Hematopoietic multipotent progenitor cell (in vitro differentiated cells): ENCODE measurements around the gene SLC39A9. TPM values are rescaled to one million over a fixed set of nuclear protein-coding genes. Genes with fewer than 3 reads are reported as not detected.
"Not testable (repeated sequence)": the region's sequence is repeated elsewhere in the genome, so short reads cannot be mapped to it uniquely, and the experiment has no call there.

Source experiments
- DNase-seq, 3 donors: peaks; one replicate each; pipeline ENCODE4 v3.0.0-alpha.2; 2011 to 2015; ENCODE audit warnings: low read depth in 2 of 3, low spot score in 2 of 3
- total RNA-seq: library from RNA; depleted of rRNA; stranded (reverse); fragments of >200 nt; gene quantifications from one replicate; pipeline ENCODE4 v1.2.3, GENCODE V29; 2012

SLC39A9 gene
- total RNA-seq, 1 donor, result 86.2 TPM

DNA sequence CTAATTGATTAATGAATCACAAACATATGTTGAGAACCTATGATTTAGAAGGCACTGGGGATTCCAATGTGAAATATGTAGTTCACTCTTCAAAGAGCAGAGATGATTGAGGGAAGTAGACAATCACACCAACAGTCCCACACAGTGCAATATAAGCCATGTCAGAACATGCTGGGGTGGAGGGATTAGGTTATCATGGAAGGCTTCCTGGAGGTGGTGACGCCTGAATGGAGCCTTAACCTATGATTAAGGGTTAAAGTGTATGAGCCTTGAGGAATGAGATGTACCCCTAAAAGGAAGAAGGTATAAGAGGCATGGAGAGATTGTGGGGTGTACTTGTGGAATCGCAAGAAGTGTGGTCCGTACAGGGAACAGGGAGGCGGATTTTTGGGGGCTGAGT is 31.7 kb upstream of the SLC39A9 start:
- DNase-seq, result no peak

GRCh38 chr14:69368381-69368780 is 30.1 kb upstream of the SLC39A9 start:
- DNase-seq, result no peak

- no peak for DNase-seq
Measured at GRCh38 chr14:69370061-69370460, 28.4 kb upstream of the SLC39A9 start.

GRCh38 chr14:69372146-69372545 is 26.3 kb upstream of the SLC39A9 start:
- no peak for DNase-seq

- DNase-seq, result no peak
Measured at GRCh38 chr14:69373104-69373503, 25.4 kb upstream of the SLC39A9 start.

DNA sequence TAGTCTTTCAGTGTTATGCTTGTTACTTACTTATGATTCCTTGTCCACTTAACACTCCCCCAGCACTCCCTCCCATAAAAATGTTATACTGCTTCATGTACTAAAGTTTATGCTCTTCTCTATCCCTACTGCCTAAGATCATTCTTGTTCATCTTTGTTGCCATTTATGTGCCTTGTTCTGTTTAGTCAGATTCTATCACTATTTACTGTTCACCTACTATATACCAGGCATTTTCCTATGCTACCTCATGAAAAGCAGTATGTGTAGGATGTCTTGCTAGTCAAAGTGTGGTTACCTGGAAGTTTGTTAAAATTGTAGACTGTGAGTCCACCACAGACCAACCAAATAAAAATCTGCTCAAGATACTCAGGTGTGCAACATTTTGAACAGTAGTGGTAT is 24.3 kb upstream of the SLC39A9 start:
- no peak for DNase-seq

DNA sequence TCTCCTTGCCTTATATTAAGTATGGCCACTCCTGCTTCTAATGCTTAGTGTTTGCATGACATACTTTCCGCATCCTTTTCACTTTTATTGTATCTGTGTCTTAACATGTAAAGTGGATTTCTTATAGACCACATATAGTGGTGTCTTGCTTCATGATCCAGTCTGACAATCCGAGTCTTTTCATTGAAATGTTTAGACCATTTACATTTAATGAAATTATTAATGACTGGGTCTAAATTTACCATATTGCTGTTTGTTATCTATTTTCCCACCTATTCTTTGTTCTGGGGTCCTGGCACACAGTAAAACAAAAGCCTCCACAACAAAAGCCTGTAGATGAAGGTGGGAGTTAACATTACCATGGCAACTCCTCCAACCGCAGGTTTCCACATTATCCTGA is 23.3 kb upstream of the SLC39A9 start:
- no peak for DNase-seq

- DNase-seq, result no peak
Measured at GRCh38 chr14:69375722-69376121, 22.8 kb upstream of the SLC39A9 start.

- DNase-seq, result no peak
Measured at GRCh38 chr14:69376439-69376838, 22.1 kb upstream of the SLC39A9 start.

DNA sequence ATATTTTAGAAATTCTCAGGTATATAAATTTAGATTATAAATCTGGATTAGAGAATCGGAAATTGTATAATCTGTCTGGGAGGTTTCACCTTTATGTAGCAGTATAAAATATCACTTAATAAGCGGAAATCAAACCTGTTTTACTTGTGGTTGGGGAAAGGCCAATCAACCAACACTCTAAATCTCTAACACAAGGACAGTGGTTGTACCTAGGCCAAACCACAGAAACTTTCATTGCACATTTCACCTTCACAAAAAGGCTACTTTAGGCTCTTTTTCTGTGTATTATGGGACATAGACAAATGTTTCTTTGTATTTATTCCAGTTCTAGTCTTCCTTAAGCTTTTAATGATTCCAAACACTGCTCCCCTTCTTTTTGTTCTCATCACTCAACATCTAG is 20.2 kb upstream of the SLC39A9 start:
- DNase-seq, result no peak

GRCh38 chr14:69387311-69387710 is 11.2 kb upstream of the SLC39A9 start:
- no peak for DNase-seq

- not testable (repeated sequence) for DNase-seq
Measured at GRCh38 chr14:69391400-69391799, 7.1 kb upstream of the SLC39A9 start.

- DNase-seq, result no peak
Measured at GRCh38 chr14:69392481-69392880, 6.0 kb upstream of the SLC39A9 start.

- DNase-seq, result no peak
Measured at GRCh38 chr14:69395929-69396328, 2.6 kb upstream of the SLC39A9 start.

DNA sequence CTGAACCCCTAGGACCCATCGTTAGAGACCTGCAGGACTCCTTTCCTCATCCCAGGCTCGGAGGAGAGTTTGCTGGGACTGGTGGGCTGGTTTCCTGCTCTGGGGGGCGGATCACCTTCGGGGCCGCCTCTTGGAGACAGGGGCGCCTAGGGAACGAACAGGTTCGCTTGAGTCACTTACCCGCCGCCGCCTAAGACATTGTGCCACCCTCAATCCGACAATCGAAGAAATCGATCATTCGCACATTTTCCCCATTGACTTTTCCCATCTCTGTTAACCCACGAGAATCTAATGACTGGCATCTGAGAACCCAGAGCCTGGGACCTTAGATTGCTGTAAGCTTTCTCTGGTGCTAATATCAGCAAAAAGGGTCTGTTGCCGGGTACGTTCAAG is 322 bp downstream of the SLC39A9 start:
- DNase-seq, result no peak

GRCh38 chr14:69399750-69400149 is 1.3 kb downstream of the SLC39A9 start:
- DNase-seq, result no peak

GRCh38 chr14:69400154-69400553 is 1.7 kb downstream of the SLC39A9 start:
- DNase-seq, result no peak

- DNase-seq, result no peak
Measured at GRCh38 chr14:69401841-69402240, 3.3 kb downstream of the SLC39A9 start.

DNA sequence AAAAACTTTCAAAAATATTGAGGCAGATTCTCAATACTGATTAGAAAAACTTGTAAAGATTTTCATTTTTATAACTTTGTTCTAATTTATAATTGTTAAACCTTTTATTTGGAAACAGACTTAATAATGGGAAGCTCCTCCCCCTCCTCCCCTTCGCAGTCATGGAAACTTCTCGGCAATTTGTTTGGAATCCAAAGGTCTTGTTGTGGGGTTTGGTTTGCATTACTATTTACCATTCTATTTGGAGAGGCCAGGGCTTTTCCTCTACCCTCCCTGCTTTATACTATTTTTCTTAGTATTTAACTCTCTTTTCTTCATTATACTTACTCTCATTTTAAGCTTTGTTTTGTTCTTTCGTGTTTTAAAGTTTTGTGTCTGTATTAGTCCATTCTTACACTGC is 6.0 kb downstream of the SLC39A9 start:
- no peak for DNase-seq

- no peak for DNase-seq
Measured at GRCh38 chr14:69404883-69405282, 6.4 kb downstream of the SLC39A9 start.

DNA sequence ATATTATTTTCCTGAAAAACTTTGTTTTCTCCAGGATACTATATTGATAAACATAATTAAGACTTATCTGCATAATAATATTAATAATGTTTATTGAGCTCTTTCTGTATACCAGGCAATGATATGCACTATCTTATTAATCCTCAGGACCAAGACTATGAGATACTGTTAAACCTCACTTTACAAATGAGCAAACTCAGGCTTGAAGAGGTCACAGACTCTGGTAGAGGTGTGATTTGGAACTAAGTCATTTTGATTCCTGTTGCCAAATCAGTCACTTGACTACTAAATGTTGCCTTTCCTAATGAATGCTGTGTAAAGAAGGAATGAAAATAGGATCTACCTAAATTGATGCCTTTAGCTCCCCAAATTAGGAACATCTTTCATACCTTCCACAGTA is 7.3 kb downstream of the SLC39A9 start:
- no peak for DNase-seq

DNA sequence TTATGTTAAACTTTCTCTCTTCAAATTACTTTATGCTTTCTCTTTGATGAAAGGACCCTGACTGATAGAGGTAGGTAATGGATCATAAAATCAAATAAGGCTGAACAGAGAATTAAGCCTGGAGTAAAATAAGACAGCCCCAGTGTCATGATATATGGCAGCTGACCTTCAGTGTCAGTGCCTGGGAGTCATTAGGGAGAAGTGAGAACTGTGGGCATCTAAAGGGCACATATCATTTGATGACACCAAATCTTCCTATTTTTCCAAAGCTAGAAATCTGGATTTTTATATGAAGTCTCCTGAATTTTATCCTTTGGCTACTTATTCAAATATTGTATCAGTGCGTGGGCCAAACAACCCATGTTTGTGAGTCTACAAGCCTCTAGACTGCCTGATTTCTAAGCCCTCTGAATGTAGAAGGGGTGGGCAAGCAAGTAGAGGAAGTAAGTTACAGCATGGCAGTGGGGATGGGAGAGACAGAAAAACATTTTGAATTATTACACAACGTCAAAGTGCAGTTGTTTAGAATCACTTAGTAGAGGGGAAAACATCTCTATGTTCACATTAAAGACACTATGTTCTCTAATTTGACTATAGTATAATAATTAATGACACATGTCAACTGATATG is 10.0 kb downstream of the SLC39A9 start:
- DNase-seq, result no peak

DNA sequence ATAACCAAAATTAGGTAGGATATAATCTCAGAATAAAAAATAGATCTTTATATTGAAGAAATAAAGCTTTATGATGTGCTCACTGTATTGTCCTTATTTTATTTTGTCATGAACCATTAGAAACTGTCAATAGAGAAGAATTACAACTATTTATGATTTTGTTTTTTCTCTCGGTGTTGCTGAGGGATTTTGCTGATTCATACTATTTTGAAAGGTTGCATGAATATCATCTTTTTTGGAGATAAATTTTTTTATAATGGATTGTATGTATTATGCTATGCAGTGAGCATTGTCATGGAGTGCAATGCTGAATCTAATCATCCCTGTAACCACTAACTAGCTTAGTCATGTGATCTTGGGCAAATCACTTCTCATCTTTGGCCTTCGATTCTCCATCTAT is 15.0 kb downstream of the SLC39A9 start:
- no peak for DNase-seq
